Measurements from ENCODE around the gene AP4B1.
A peak's percentile ranks its signal among the peaks of the same experiment; 100 is the strongest.

Gene AP4B1

DNA sequence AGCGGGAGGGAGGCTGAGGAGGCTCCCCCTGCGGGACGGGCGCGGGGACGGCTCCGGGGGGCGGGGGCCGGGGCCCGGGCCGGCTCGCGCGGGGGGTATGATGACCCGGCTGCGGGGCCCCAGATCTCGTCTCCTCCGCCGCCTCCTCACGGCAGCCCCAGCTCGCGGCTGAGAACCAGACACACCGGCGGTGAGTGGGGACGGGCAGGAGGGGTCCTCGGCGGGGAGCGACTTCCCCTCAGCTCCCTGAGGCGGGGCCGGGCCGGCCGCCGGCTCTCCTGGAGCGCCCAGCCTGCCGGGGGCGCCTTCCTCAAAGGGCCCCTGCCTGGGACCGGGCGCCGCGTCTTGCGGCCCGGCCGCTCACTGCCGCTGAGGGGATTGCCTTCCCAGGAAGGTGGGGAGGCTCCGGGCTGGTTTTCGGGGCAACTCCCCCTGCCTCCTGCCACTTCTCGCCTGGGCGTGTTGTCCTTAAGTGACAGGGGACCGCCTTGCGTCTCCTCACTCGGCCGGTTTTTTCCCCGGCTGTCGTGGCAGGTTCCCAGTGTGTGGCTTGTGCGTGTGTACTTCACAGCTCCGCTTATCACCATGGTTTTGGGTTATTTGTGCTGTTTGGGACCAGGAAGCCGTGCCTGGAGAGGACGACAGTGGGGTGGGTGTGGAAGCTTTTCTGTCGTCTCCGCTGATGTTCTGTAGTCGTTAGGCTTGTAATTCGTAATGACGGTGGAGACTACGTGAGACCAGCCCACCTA lies 25.3 kb upstream of the AP4B1 start:
- DNase-seq: peak; percentile 5

GRCh38 chr1:113928941-113929749 lies 24.5 kb upstream of the AP4B1 start, which contains the start of gene HIPK1:
HIPK1 (plus strand) TSS chr1:113929324.
- DNase-seq: peak; percentile 86

- no peak for DNase-seq
These were observed 23.8 kb upstream of the AP4B1 start for GRCh38 chr1:113928187-113928930.

DNA sequence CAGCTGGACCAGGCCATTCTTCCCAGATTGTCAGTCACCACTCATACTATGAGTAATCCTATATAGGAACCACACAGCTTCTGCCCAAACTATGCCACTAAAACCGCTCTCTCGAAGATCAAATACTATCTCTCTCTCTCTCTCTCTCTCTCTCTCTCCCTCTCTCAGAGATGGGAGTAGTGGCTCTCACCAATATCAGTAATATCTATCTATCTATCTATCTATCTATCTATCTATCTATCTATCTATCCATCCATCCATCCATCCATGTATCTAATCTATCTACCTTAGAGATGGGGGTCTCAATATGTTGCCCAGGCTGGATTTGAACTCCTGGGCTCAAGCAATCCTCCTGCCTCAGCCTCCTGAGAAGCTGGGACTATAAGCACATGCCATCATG lies 19.9 kb upstream of the AP4B1 start:
- DNase-seq: no peak

- no peak for DNase-seq
These were observed 18.4 kb upstream of the AP4B1 start for GRCh38 chr1:113922957-113923356.

DNA sequence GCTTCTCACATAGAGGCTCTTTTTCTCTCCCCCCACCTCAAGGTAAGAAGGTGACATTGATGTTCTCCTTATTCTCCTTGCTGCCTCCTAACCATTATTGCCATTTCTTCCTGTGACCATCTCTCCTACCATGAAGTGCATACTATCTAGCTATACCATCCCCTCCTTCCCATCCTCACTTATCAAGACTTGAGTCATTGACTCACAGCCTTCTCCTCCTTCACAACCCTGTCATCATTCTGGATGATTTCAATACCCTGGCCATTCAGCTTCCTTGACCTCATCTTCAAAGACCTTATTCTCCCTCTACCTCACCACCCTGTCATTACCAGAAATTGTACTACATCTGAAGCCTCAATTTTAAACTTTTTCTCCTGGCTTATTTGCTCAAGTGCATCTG lies 13.6 kb upstream of the AP4B1 start:
- no peak for DNase-seq

GRCh38 chr1:113917400-113918082 lies 12.9 kb upstream of the AP4B1 start:
- DNase-seq: no peak

- no peak for DNase-seq
These were observed 12.4 kb upstream of the AP4B1 start for GRCh38 chr1:113916974-113917373.

- DNase-seq: no peak
These were observed 9.5 kb upstream of the AP4B1 start for GRCh38 chr1:113913887-113914664.

- no peak for DNase-seq
These were observed 8.7 kb upstream of the AP4B1 start for GRCh38 chr1:113913312-113913668.

DNA sequence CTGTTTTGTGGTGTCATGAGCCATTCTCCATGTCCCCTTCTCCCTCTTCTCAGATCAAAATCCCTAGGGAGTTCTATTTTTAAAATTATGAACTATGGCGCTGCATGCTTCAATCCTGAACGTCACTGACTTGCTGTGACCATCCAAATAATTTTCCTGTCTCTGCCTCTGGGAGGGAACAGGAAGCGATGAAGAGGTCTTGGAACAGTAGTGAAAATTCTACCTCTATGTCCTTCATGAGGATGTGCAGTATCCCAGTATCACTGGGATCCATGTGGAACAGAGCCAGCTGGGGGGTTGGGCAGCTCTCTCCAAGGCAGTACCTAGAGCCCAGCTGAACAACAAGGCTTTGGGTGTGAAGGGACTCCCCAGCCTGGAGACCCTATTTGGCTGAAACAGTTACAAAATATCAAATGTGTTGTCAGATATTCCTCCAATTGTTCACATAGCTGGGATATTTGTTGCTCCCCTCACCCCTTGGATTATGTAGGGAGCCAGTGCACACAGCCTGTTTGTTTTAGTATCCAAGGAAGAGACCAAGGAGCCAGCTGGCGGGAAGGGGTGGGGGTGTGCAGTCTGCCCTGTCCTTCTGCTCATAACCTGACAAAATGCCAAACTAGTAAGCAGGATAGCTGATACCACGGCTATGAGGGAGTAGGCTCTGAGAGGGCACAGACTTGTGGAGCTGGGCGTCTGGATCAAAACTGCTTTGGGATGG lies 8.2 kb upstream of the AP4B1 start:
- no peak for DNase-seq

GRCh38 chr1:113905435-113905861 lies 849 bp upstream of the AP4B1 start:
- DNase-seq: no peak

DNA sequence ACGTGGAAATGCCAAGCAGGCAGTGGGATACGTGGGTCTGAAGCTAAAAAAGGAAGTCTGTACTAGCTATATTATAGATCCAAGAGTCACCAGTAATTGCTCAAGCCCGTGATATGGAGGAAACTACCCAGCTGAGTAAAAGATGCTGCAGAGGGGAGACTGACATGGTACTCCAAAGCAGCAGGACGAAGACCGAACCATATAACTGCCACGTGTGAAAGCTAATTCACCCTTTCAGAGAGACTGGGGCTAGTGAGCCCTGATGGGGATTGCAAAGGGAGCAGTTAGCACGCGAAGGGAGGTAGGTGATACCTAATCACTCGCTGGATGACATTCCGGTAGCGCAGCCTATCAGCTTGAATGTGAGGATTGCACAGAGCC lies 316 bp downstream of the AP4B1 start:
- DNase-seq: peak; percentile 78

GRCh38 chr1:113903501-113904292 lies 902 bp downstream of the AP4B1 start:
- DNase-seq: peak; percentile 39

- no peak for DNase-seq
These were observed 3.4 kb downstream of the AP4B1 start for GRCh38 chr1:113901191-113901590.

DNA sequence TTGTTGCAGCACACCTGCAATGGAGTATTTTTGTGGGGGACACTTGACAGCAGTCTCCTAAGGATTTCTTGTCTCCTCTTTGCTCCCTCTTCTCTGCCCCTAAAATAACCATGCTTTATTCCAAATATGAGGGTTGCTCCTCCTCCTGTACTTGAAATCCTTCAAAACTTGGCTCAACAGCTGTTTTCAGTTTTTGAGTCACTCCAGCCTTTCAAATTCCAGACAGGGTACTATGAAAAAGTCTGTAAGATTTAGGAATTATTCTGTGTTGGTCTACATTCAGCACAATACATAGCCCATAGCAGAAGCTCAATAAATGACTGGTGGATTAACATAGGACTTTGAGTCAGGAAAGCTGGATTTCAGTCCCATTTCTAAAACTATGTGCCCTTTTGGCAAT lies 5.5 kb downstream of the AP4B1 start:
- DNase-seq: no peak

- DNase-seq: no peak
These were observed 6.3 kb downstream of the AP4B1 start for GRCh38 chr1:113898241-113898814.

GRCh38 chr1:113895961-113896360 lies 8.6 kb downstream of the AP4B1 start:
- DNase-seq: no peak

DNA sequence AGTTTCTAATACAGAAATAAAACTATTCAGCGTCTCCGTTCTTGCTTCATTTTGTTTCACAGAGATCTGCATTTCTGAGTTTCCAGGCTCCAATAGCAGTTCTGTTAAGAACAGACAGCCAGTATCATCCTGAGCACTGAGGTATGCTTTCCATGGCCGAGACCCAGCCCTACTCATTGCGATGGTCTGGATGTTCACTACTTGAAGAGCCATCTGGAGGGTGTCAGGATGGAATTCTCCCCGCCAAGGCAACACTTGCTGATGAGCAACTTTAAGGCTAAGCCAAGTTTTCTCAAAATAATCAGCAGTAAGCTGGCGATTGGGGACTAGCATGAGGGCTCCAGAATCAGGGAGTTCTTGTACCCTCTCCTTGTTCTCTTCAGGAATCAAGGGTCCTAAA lies 9.5 kb downstream of the AP4B1 start:
- DNase-seq: no peak

GRCh38 chr1:113893267-113893666 lies 11.3 kb downstream of the AP4B1 start:
- no peak for DNase-seq

Measured in NCI-H510A treated with DMSO at 0.1 percent for 48 hours (cell line).